ENCODE measurements around the gene STAM. TPM values are rescaled to one million over a fixed set of nuclear protein-coding genes. Genes with fewer than 3 reads are reported as not detected.

The STAM gene
- total RNA-seq, 1 donor from 2014 or later: 5.9 TPM

DNA sequence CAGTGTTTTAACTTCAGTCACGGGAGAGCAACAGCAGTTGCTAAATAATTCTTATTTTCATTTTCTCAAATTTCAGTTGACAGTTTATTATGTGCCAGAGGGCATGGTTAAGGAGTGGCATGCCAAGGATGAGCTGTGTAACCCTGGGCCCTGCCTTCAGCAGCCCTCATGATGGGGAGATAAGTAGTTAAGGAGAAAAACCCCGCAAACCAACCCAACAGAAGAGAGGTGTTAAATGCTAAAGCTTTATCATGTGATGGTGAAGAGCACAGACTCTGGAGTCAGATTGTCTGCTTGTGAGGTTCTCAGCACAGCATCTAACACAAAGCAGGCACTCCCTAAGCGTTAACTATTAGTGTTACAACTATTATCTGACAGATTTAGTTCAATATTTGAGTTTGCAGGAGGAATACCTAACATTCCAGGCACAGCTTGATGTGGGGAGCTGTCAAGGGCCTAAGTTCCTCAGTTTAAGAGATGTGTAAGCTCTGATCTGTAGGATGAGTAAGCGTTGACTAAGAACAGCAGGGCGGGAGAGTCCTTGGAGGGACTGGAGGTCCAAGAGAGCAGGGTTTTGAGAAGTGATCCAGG lies 29.6 kb downstream of the STAM start:
- DNase-seq (ENCODE audit: low spot score) (no peak), ATAC-seq (no peak)

DNA sequence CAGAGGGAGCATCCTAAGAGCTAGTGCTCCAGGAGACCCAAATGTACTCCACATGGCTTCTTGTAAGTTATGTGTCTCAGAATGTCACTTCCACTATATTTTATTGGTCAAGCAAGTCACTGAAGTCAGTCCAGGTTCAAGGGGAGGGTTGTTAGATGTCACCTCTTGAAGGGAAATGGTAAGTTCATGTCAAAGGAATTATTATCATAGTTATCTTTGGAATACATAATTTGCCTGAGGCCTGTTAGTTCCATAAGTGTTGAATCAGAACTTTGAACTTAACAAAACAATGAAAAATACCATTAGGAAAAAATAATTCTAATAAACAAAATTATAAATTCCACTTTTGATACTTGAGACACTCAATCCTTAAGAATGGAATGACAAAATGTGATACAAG lies 30.6 kb downstream of the STAM start:
- no peak for DNase-seq (ENCODE audit: low spot score)
- no peak for ATAC-seq

DNA sequence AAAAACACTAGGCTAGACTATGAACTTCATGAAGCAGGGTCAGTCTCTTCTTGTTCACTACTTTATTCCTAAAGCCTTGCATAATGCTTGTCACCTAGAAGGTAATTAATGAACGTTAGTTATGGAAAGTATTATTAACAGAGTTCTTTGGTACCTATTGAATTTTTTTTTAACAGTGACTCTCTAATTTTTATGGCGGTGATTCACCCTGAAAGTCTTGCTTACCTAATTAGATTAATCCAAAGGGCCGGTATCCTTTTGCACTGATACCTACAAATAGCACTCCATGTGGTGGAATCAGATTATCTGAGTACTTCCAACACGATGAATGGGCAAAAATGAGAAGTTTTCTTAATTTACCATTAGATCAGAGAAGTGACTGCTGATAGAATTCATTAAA lies 31.7 kb downstream of the STAM start:
- ATAC-seq (no peak), DNase-seq (ENCODE audit: low spot score) (no peak)

DNA sequence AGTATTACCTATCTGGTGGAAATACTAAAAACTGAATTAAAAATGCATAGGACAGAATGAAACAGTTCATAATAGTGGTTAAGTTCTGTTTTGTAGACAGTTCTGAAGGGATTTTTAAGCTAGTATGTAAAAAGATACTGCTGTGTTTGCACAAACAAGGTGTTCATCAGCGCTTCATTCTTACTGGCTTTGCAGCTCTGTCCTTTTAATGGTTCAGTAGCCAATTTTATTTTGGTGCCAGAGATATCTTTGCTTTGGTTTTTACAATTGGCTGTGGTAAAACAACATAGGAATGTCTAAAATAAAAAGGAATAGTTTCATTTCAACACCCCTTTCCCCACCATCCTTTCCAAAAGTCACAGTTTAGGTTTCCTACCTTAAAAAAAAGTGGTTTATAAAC lies 33.0 kb downstream of the STAM start:
- ATAC-seq: no peak

DNA sequence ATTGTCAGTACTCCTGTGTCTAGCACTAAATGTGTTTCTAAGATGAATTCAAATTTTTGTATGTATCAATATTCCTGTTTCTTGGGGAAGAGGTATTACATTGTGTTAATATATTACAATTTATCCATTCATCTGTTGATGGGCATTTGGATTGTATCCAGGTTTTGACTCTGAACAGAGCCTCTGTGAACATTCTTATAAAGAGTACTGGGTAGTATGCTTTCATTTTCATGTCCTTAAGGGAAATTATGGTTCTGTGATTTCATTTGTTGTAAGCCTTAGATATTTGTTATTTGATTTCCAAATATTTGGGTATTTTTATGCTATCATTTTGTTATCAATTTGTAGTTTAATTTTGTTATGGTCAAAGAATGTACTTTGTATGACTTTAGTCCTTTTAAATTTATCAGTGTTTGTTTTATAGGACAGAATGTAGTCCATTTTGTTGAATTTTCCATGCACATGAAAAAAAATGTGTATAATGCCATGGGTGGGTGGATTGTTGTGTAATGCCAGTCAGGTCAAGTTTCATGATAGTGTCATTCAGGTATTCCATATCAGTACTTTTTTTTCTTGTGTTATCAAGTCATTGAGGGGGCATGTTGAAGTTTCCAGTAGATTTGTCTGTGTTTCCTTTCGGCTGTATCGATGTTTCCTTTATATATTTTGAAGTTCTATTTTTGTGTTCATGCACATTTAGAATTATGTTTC lies 38.4 kb downstream of the STAM start:
- no peak for DNase-seq (ENCODE audit: low spot score)
- ATAC-seq: no peak

More for the DNA sequence above, 33.0 kb downstream of the STAM start:
- DNase-seq (ENCODE audit: low spot score): no peak

DNA sequence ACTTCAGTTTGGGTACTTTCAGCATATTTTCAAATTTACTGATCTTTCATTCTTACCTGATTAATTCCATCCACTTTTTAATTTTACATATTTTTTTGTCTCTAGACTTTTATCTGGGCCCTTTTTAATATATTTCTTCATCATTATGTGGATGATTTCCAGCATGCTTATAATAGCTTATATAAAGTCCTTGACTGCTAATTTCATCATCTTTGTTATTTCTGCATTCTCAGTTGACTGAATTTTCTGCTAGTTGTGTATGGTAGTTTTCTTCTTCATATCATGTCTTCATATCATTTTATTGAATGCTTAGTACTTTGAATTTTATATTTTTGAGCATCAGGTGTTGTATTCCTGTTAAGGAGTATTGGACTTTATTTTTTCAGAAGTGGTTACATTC lies 39.6 kb downstream of the STAM start:
- no peak for DNase-seq (ENCODE audit: low spot score)
- no peak for ATAC-seq

DNA sequence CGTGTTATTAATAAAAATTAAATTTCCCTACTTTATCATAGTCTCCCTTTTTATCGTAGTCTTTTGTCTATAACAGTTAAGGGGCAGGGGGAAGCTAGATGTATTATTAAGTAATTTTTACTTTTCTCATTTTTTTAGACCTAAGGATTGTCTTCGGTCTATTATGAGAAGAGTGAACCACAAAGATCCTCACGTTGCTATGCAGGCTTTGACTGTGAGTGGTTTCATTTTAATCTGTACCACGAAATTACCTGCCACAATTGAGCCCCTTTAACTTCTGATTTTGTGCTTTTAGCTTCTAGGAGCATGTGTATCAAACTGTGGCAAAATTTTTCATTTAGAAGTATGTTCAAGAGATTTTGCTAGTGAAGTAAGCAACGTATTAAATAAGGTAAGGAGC lies 40.6 kb downstream of the STAM start:
- ATAC-seq (no peak), DNase-seq (ENCODE audit: low spot score) (no peak)

DNA sequence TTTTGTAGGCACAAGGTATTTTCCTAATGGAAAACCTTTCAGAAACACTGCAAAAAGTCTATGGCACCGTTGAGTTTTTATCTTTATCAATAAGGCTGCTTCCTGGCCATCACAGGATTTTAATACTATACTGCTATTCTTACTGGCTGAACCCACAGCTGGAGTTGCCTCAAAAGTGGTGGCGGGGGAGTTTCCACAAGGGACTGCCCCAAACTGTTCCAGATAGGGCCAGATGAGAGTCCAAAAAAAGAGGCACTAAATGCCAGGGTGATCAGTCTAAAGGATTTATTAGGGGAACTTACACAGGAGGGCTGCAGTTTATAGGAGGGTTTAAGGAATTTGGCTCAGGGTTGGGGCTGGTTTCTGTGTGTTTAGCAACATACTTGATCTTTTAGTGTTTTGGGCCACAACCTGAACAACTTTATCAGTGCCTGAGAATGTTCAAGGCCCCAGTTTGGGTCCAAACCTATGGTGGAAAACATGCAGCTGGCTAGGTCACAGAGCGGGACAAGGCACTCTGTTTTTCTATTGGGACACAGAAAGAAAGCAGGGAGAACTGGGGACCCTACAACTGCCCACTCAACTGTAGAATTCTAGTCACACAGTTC lies 41.4 kb downstream of the STAM start:
- ATAC-seq (no peak), DNase-seq (ENCODE audit: low spot score) (no peak)

DNA sequence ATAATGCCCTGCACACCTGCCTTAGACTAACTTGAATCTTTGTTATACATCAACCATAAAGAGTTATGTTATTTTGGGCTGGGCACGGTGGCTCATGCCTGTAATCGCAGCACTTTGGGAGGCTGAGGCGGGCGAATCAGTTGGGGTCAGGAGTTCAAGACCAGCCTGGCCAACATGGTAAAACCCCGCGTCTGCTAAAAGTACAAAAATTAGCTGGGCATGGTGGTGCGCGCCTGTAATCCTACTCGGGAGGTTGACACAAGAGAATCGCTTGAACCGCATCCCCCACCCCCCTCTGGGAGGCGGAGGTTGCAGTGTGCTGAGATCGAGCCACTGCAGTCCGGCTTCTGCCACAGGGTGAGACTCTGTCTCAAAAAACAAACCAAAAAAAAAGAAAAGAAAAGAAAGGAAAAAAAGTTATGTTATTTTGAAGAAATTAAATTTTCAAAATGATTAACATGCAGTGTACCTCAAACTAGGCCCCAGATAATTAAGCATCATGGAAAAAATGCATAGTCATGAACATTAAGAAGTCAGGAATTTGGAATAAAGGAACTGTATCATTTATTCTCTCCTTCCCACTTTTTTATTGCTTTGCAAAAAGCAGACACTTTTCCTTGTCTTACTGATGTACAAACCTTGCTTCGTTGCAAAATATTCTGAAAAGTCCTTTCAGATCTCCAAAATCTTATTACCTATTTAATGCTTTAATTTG lies 43.3 kb downstream of the STAM start:
- no peak for DNase-seq (ENCODE audit: low spot score)
- ATAC-seq: no peak

DNA sequence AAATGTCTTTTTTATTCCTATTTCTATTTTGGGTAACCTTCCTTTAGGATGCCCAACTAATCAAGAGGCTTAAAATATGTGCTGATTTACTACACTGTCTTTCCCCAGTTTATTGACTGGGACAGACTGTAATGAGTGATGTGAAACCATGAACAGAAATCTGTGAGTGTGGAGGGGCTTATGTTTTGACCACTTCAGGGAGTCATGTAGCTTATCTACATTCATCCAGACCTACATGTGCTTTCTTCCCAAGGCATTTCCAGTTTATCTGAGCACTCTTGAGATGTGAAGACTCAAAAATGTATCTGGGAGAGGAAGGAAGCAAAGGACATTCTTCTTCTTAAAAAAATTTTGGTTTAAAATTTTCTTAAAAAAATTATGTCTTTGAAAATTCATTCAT lies 45.2 kb downstream of the STAM start:
- DNase-seq (ENCODE audit: low spot score) (no peak), ATAC-seq (no peak)

DNA sequence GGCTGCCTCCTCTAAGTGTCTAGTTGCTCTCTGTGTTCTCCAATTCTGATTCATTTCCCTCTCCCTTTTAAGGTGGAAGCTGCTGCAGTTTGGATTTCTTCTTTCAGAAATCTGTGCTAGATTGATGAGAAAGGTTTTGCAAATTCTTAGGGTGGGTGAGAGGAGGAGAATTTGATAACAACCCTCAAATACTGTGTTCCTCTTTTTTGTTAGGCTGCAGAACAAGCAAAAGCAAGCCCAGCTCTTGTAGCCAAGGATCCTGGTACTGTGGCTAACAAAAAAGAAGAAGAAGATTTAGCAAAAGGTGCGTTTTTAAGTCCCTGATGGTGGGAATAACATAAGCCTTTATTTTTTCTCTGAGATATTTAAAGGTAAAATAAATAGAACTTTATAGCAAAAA lies 49.1 kb downstream of the STAM start:
- ATAC-seq: no peak
- no peak for DNase-seq (ENCODE audit: low spot score)

DNA sequence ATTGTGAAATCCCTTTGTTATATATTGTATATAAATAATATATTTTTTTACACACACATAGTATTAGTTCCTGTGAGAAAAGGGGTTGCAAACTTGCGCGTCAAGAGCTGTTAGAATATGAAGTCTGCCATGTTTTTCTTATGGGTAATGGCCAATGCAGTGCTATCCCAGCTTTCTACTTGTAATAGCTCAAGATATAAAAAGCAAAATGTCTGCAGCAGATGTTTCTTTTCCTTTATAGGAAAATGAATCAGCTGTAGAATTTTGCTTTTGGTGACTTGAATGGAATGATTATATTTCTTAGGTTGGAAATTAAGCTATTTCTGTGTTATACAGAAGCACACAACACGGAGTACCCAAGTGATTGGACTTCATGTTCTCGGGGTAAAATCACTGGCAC lies 54.7 kb downstream of the STAM start:
- ATAC-seq (no peak), DNase-seq (ENCODE audit: low spot score) (no peak)

DNA sequence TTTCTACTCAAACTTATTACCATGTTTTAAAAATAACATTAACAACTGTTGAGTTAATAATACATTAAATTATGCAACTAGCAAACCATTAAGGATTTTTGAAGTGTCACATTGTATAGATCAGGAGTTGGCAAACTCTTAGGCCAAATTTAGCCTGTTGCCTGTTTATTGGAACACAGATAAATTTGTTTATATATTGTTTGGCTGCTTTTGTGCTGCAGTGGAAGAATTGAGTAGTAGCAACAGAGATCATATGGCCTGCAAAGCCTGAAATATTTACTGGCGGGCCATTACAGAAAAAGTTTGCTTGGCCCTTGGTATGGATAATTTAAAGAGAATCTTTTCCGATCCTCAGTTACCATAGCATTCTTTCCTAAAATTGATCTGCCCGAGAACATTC lies 57.4 kb downstream of the STAM start:
- no peak for DNase-seq (ENCODE audit: low spot score)
- no peak for ATAC-seq

DNA sequence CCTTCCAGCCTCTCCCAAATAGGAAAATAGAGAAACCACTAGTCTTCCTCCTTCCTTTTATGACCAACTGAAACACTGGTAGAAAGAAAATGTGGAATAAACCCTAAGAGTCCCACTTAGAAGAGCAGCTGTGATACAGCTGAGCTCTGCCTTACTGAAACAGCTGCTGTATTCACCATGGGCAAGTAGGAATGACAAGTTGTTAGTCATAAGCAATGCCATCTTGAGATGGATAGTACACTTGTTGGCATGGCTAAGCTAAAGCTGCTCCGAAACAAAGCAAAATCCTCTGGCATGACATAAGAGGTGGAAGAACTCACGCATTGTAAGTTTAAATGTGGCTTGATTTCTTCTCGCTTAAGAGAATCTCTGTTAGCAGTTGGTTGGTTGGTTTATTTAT lies 59.8 kb downstream of the STAM start:
- ATAC-seq: no peak
- no peak for DNase-seq (ENCODE audit: low spot score)

DNA sequence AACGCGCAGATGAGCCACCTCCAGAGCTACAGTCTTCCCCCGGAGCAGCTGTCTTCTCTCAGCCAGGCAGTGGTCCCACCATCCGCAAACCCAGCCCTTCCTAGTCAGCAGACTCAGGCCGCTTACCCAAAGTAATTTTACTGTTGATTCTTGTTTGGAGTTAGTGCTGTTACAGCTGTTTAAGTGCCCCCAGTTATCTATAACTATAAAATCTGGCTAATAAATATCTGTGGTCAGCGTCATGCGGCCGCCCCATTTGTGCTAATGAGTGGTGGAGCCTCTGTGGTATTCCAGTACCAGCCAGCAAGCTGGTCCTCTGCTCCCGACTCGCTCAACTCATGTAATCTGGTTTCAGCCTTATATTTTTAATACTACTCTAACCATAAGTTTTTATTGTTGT lies 64.9 kb downstream of the STAM start:
- DNase-seq (ENCODE audit: low spot score): no peak
- no peak for ATAC-seq

DNA sequence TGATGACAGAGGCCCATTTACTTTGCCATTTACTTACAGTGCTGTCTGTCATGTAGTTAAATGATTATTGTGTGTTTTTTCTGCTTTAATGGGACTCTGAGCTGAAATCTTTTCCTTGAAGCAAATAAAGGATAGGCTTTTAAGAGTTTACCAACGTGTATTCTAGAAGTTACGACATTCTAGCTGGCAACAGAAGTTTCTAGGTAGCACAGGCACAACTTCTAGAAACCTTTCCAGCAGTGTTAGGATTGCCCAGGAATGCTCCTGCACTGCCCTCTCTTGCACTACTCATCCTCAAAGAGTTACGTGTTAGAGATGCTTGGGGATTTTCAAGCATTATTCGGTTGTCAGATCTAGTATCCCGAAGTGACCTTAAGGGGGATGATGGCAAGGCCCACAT lies 65.5 kb downstream of the STAM start:
- DNase-seq (ENCODE audit: low spot score) (no peak), ATAC-seq (no peak)

DNA sequence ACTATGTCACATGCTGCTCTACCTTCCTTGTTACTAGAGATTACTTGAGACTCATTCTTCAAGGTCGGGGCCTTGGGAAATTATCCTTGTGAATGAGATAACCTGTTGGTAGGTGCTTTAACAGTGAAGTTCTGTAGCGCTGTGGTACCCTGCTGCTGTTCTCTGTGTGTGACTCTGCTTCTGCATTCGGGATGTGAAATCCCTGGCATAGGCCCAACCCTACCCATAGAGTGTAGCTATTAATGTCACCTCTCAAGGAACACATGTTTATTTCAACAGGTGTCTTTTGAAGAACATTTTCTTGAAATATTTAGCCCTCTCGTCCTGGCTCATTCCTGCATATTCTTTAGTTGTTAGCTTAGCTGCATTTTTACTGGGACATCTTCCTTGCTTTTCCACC lies 66.2 kb downstream of the STAM start:
- ATAC-seq (no peak), DNase-seq (ENCODE audit: low spot score) (no peak)

DNA sequence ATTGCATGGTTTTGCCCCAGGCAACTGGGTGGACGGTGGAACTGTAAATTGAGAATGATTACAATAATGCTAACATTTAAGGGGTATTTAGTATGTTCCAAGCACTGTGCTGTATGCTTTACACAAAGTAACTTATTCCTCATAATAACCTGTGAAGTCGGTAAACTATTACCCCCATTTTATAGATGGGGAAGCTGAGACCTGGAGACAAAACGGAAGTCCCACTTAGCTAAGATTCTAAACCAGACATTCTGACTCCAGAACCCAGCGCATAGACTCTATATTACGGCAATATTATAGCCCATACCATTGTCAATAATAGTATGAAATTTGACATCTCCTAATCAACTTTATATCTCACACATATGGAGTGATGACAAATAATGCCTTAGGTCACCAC lies 68.1 kb downstream of the STAM start:
- no peak for ATAC-seq
- no peak for DNase-seq (ENCODE audit: low spot score)

DNA sequence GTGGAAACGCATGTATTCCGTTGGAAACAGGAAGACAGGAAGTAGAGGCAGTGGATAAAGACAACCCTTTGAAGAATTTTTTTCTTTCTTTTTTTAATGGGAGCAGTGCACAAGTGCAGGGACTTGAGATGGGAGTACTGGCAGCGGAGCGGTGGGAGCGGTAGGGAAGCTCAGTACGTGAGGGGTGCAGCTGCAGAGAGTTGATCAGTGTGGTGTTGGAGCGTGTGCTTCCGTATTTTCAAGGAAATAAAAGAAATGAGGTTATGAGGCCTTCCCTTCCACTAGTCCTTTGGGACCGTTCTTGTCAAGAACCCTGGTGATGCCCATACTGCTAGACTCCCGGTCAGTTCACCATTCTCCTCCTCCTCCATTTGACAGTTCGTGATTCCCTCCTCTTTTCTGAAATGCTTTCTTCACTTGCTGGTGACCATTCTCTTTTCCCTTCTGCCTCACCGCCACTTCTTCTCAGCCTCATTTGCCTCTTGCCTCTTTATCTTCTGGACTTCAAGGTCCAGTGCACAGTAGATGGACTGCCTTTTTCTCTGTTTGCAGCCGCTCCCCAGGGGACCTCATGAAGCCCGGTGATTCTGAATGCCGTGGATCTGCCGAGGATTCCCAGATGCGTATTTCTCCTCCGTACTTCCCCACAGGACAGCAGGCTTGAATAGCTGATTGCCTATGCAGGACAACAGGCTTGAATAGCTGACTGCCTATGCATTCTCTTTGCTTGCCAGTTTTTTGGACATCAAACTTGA lies 68.9 kb downstream of the STAM start:
- ATAC-seq: no peak

DNA sequence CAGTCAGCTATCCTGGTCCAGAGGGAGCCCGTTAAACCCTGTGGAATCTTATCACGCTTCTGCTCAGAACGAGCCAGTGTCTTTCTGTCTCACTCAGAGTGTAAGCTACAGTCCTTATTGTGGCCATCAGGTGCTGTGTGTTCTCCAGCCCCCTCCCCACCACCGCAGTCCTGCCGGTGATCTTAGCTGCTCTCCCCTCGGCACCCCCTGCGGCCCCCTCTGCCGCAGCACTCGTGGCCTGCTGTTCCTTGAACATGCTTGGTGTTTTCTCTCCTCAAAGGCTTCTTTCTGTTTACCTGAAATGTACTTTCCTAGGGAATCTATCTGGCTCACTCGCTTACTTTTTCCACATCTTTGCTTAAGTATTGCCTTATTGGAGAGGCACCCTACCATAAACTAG lies 69.8 kb downstream of the STAM start:
- ATAC-seq (no peak), DNase-seq (ENCODE audit: low spot score) (no peak)

More for the DNA sequence above, 68.9 kb downstream of the STAM start:
- no peak for DNase-seq (ENCODE audit: low spot score)

DNA sequence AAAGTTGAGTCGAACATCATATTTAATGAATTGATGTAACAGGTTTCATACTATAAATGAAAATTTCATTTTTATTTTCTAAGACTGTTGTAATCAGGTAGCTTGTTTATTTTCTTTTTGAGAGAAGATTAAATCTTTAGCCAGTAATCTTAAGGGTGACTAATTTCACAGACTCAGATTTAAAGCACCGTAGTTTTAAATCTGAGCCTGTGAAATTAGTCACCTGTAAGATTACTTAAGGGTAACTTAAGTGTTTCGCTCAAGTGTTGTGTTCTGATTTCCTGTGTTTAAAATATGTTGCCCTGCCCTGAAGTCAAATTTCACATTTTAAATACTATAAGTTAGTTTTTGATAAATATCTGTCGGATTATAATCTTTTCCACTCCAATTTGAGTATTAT lies 72.2 kb downstream of the STAM start:
- ATAC-seq: no peak

More for the DNA sequence above, 72.2 kb downstream of the STAM start:
- DNase-seq (ENCODE audit: low spot score): no peak

Measured in left lobe of liver (tissue), 2 donors.